ENCODE measurements around the gene MAPK8.

MAPK8 gene

DNA sequence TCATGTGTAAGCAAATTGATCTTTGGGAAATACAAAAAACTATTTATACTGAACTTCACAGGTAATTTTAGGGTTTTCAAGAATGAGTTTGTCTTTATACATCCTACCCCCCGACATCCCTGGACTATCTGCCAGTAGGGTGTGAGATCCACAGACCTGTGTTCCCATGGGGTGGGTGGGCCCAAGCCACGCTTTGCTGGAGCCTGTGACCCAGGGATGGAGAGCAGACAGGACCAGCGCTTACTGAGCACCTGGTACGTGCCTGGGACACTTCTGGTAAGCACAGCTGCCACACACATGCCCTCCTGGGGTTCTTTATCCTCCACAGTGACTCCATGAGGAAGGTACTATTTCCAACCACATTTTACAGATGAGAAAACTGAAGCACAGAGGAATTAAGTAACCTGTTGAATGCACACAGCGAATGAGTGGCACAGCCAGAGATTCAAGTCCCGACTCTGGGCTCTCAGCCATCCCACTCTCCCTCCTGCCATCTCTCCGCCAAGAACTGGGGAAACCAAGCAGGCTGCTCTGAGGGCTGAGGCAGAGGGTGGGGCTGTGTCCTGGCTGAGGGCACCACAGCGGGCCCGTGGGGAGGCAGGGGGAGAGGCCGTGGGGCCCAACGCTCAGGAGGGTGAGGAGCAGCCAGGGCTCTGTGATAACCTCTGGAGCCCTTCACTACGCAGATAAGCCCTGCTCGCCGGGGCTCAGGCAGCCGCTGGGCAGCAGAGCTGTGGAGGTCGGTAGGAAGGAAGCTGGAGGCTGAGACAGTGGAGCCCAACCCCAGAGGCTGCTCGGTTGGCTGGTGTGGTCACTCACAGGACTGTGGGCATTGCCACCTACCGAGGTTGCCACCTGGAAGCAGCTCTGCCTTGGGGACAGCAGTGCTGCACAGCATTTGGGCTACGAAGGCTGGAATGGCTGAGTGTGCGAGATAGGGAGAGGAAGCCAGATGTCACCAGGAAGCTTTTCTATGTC lies 174.2 kb downstream of the MAPK8 start:
- DNase-seq: no peak

DNA sequence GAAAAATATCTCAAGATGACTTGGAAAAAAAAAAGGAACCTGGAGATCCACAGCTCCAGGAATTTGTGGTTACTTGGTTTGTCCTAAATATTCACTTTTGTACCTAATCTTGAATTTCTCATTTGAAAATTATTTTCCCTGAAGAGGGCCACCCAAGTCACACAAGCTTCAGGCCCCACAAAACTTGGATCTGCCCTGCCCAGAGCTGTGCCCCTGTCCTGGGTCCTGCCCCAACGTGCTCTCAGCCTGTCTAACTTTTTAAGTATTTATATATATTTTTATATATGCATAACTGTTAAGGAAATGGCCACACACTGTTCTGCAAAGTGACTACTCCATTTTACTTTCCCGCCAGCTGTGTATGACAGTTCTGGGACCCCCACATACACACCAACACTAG lies 174.9 kb downstream of the MAPK8 start:
- DNase-seq: no peak

DNA sequence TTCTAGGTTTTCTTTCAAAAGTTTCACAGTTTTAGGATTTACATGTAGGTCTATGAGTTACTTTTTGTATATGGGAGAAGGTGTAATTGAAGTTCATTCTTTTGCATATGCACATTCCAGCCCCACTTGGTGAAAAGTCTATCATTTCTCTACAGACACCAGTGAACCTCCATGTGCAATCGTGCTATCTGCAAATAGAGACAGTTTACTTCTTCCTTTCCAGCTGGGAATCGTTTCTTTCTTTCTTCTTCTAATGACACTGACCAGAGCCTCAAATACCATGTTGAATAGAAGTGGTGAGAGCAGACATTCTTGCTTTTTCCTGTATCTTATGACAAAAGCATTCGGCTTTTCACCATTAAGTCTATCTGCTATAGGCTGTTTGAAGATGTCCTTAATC lies 175.7 kb downstream of the MAPK8 start:
- no peak for DNase-seq

DNA sequence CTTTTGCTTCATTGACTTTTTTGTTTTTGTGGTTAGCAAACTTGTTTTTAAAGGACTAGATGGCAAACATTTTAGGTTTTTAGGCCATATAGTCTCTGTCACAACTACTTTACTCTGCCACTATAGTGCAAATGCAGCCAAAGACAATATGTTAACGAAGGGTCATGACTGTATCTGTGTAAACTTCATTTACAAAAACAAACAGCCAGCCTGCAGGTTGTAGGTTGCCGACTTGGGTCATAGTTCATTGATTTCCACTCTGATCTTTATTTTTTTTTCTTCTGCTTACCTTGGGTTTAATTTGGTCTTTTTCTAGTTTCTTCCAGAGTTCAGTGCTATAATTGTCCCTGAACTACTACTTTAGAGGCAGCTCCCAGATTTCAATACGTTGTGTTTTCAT lies 178.4 kb downstream of the MAPK8 start:
- DNase-seq: no peak

DNA sequence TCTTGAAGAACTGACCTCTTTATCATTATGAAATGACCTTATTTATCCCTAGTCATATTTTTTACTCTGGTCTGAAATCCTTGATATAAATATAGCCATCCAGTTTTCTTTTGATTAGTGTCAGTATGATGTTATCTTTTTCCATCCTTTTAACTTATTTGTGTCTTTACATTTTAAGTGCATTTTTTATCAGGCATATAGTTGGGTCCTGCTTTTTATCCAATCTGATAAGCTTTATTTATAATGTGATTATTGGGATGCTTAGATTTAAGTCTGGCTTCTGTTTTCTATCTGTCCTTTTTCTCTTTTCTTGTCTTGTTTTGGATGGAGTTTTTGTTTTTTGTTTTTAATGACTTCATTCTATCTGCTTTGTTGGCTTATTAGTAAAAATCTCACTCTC lies 179.2 kb downstream of the MAPK8 start:
- DNase-seq: no peak

DNA sequence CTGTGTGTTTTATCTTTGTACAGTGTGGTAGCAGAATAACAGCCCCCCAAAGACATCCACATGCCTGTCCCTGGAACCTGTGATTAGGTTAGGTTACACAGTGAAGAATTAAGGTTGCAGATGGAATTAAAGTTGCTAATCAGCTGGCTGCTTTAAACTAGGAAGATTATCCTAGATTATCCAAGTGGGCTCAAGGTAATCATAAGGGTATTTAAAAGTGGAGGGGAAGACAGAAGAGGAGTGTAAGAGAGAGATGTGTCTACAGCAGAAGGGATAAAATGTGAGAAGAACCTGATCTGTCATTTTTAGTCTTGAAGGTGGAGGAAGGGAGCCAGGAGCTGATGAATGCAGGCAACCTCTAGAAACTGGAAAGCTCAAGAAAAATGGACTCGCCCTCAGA lies 180.8 kb downstream of the MAPK8 start:
- no peak for DNase-seq
